Hippocampal formation (tissue), 2 donors: Measurements from ENCODE around the gene ING4.

Source experiments
- DNase-seq, 2 donors: peaks; one replicate each; lab custom pipeline; 2025; lab: John Stamatoyannopoulos, UW

The ING4 gene

DNA sequence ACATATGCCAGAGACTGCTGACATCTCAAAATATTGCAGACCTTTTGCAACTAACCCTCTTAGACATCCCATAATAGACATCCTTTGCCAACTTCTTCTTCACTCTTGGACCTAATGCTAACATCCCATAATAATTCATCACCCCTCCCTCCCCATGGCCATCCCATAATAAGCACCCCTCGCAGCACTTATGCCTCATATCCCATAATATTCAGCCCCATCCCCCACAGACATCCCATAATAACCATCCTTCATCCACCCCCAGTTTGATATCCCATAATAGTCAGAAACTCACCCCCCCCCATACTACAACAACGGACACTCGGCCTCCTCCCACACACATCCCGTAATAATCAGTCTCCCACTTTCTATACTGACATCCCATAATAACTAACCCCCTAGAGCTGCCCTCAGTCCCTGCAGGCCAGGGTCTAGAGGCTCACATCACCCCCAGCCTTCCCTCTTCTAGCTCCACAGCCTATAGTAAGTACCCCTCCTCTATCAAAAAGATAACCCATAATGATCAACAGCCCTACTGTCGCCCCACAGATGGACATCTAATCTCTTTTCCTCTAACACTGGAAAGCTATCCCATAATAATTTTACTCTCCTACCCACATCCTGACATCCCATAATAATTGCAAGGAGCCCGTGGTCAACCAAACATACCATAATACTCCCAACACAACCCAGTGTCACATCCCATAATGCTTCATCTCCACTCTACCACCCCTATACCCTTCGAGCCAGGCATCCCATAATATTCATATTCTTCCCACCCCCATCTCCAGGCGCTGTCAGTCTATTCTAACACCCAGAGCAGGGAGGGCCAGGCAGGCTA, 54.9 kb downstream of the ING4 start:
- peak; percentile 60 for DNase-seq

DNA sequence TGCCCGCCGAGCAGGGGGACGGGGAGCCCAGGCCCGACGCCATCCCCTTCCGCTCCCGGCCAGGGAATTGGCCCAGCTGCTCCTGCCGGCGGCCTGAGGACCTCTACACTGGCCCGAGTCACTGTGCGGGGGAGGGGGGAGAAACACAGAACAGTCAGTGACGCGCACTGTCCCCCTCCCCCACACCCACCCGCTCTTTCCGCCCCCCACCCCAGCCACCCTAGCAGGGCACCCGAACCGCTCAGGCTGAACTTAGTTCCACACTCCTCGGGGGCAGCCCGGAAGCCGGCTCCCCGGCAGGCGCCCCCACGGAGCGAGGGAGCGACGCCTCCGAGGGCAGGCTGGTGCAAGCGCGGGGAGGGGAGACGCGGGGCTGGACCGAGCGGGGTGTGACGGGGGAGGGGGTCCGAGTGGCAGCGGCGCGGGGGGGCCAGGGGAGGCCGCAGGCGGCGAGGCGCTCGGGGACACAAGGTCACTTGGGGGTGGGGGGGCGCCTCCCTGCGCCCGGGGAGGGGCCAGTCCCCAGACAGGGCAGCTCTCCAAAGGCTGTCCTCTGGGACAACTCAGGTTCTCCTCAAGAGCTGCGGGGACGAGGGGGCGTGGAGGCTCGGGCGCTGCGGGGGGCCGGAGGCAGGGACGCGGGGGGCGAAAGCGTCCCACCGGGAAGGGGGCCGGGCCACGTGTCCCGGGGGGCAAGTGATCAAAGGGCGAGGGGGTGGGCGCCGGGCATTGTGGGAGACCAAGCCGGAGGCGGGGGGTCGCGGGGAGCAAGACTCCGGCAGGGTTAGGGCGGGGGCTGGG, 56.4 kb downstream of the ING4 start:
- peak in 1 of 2 donors; percentile 68 for DNase-seq

- DNase-seq: no peak
These were observed 57.2 kb downstream of the ING4 start for GRCh38 chr12:6605421-6606330.

DNA sequence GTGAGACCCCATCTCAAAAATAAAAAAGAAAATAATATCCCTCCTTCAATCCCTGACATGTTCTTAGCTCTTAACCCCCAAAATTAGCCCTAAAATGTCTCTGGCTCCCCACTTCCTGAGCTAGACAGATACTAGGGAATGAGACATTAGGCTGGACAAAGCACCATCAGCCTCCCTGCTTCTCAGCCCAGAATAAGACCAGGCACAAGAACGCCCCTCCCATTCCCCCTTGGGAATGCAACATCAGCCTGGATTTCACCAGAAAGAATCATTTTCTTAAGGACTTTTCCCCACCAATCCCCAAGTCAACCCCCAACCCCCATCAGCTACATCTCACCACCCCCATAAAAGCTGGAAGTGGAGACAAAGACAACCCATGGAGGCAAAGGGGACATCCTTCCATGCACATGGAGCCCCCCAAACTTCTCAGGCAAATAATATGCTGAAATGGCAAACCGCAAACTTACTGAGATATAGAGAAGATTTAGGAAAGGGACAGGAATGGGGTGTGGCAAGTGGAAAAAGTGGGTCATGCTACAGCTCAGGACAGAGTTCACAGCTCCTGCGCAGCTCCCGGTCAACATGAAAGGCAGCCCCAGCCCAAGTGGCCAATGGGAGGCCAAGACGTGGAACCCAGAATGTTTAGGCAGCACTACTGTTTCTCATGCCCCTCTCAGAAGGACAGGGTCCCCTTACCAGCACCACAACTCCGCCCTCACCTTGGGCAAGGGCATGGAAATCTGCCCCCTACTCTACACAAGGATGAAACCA, 58.5 kb downstream of the ING4 start:
- no peak for DNase-seq

GRCh38 chr12:6603095-6603567, 59.8 kb downstream of the ING4 start:
- DNase-seq: no peak

- DNase-seq: no peak
These were observed 60.4 kb downstream of the ING4 start for GRCh38 chr12:6602526-6602925.
